Activated CD8-positive, alpha-beta T cell treated with anti-CD3 and anti-CD28 coated beads for 36 hours (primary cell): ENCODE measurements around the gene ACTR6. TPM values are rescaled to one million over a fixed set of nuclear protein-coding genes. Genes with fewer than 3 reads are reported as not detected.
A peak's percentile ranks its signal among the peaks of the same experiment; 100 is the strongest.
"Not testable (repeated sequence)": the region's sequence is repeated elsewhere in the genome, so short reads cannot be mapped to it uniquely, and the experiment has no call there.

Experiments used
- ATAC-seq: fragments of 200-7000 bp; cut with Tn5 transposase; one replicate; pipeline ENCODE4 v1.10.0; 2021; ENCODE audit warnings: mild to moderate bottlenecking, moderate library complexity
- CTCF ChIA-PET: fragments of 350-600 bp; sonication (Branson Sonifier 250); formaldehyde crosslinking; loops from one replicate; lab custom pipeline; 2021; ENCODE audit warnings: antibody characterized with exemption; lab: Charles Lee
- POLR2A ChIA-PET: fragments of 350-600 bp; sonication (Branson Sonifier 250); formaldehyde crosslinking; loops from one replicate; lab custom pipeline; 2021; ENCODE audit warnings: antibody characterized with exemption; lab: Charles Lee
- DNase-seq: peaks from one replicate; pipeline ENCODE4 v3.0.0-alpha.2; 2020
- H3K27ac Mint-ChIP-seq: one replicate; pipeline ENCODE4 v1.8.0; 2021; ENCODE audit warnings: mild to moderate bottlenecking, mixed read lengths
- H3K27me3 Mint-ChIP-seq: one replicate; pipeline ENCODE4 v1.8.0; 2021; ENCODE audit warnings: mixed read lengths
- H3K36me3 Mint-ChIP-seq: one replicate; pipeline ENCODE4 v1.8.0; 2021; ENCODE audit warnings: low read depth, mixed read lengths
- H3K4me1 Mint-ChIP-seq: one replicate; pipeline ENCODE4 v1.8.0; 2021; ENCODE audit warnings: low read depth, mixed read lengths
- H3K4me3 Mint-ChIP-seq: one replicate; pipeline ENCODE4 v1.8.0; 2021; ENCODE audit warnings: mild to moderate bottlenecking, moderate library complexity, mixed read lengths
- H3K9me3 Mint-ChIP-seq: one replicate; pipeline ENCODE4 v1.8.0; 2021; ENCODE audit warnings: mixed read lengths
- CTCF ChIP-seq: fragments of 200-600 bp; IDR thresholded peaks from one replicate; pipeline ENCODE4 v1.8.0; 2022; ENCODE audit warnings: antibody characterized with exemption, mild to moderate bottlenecking
- intact Hi-C: fragments of 100-400 bp; cut with micrococcal nuclease; formaldehyde crosslinking; loops from one replicate; pipeline ENCODE4 v1.10.0; 2022
- total RNA-seq, 2 experiments: library from RNA; stranded (reverse); gene quantifications; one replicate each; pipeline ENCODE4 v1.2.3, GENCODE V29; 2021

ACTR6 gene
- total RNA-seq, 2 experiments from 2014 or later: 26.3 to 30.9 TPM

DNA sequence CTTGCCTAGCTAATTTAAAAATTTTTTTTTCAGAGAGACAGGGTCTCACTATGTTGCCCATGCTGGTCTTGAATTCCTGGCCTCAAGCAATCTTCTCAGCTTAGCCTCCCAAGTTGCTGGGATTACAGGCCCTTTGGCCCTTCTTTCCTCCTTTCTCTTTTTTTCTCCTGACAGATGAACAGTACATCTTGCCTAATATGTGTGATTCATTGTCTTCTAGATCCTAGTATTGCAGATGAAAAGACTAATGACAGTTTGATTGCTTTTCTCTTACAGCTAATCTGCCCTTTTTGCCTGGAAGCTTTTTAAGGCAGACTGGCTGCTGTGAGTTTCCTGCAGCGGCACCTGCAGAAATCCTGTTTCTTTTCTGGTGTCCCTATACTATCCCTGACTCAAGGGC lies 54.3 kb downstream of the ACTR6 start:
- Mint-ChIP-seq H3K36me3 (peaks cover 2% of the 10 kb centered on the region), H3K4me3 (no peak overlapping the region), H3K9me3 (no peaks in the 10 kb centered on the region), H3K27ac (no peak overlapping the region), H3K4me1 (no peaks in the 10 kb centered on the region), H3K27me3 (no peaks in the 10 kb centered on the region)
- intact Hi-C loops: no loop called here
- POLR2A ChIA-PET: no interaction called here
- TF ChIP-seq CTCF: no peak
- ATAC-seq (no peak), DNase-seq (no peak)
- CTCF ChIA-PET: interaction anchor here (1.2 to 1.5 kb wide), 2 partner anchors 13 to 100 kb away, joined by 3 to 5 read pairs; no protein-coding TSS in a partner anchor

- no peaks in the 10 kb centered on the region for H3K4me1 Mint-ChIP-seq
- no peak overlapping the region for H3K4me3 Mint-ChIP-seq
- DNase-seq: no peak
- no peaks in the 10 kb centered on the region for H3K9me3 Mint-ChIP-seq
- ChIA-PET CTCF (no interaction called here), POLR2A (no interaction called here)
- no peaks in the 10 kb centered on the region for H3K36me3 Mint-ChIP-seq
- TF ChIP-seq CTCF: no peak
- ATAC-seq: no peak
- intact Hi-C loops: no loop called here
- no peaks in the 10 kb centered on the region for H3K27me3 Mint-ChIP-seq
- H3K27ac Mint-ChIP-seq: no peak overlapping the region
Measured at GRCh38 chr12:100258127-100258526, 57.5 kb downstream of the ACTR6 start.

GRCh38 chr12:100263131-100263530 lies 62.5 kb downstream of the ACTR6 start:
- Mint-ChIP-seq H3K27me3 (no peaks in the 10 kb centered on the region), H3K4me3 (no peak overlapping the region), H3K9me3 (no peaks in the 10 kb centered on the region), H3K27ac (no peak overlapping the region), H3K36me3 (peaks cover 1% of the 10 kb centered on the region), H3K4me1 (peaks cover 2% of the 10 kb centered on the region)
- intact Hi-C loops: no loop called here
- DNase-seq (no peak), ATAC-seq (no peak)
- CTCF ChIA-PET: no interaction called here
- POLR2A ChIA-PET: interaction anchor here (1.1 kb wide), 1 partner anchor 14 kb away, joined by 3 read pairs; no protein-coding TSS in a partner anchor
- TF ChIP-seq CTCF: no peak

DNA sequence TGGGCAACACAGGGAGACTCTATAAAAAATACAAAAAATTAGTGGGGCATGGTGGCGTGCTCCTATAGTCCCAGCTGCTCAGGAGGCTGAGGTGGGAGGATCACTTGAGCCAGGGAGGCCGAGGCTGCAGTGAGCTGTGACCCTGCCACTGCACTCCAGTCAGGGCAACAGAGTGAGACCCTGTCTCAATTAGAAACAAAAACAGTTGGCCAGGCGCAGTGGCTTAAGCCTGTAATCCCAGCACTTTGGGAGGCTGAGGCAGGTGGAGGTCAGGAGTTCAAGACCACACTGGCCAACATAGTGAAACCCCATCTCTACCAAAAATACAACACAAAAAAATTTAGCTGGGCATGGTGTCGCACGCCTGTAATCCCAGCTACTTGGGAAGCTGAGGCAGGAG lies 64.5 kb downstream of the ACTR6 start:
- intact Hi-C loops: loop anchor here (5.0 kb wide), 1 partner anchor 63 kb away; the partner anchor contains the start of gene ACTR6
- H3K27me3 Mint-ChIP-seq, CTCF ChIA-PET, ATAC-seq, H3K9me3 Mint-ChIP-seq, DNase-seq, H3K36me3 Mint-ChIP-seq, H3K4me3 Mint-ChIP-seq, H3K27ac Mint-ChIP-seq: not testable (repeated sequence)
- H3K4me1 Mint-ChIP-seq: peaks cover 14% of the 10 kb centered on the region
- POLR2A ChIA-PET: interaction anchor here (1.3 kb wide), 1 partner anchor 65 kb away, joined by 6 read pairs; the partner anchor contains the start of gene ACTR6

- DNase-seq: no peak
- no peak for ATAC-seq
- Mint-ChIP-seq H3K27me3 (no peaks in the 10 kb centered on the region), H3K27ac (peak overlapping the region; percentile 98), H3K4me1 (peaks cover 18% of the 10 kb centered on the region), H3K9me3 (no peaks in the 10 kb centered on the region), H3K4me3 (peak overlapping the region; percentile 86), H3K36me3 (peaks cover 4% of the 10 kb centered on the region)
- CTCF ChIA-PET: interaction anchor here (1.2 kb wide), 1 partner anchor 111 kb away, joined by 4 read pairs; no protein-coding TSS in a partner anchor
- intact Hi-C loops: loop anchor here (5.0 kb wide), 1 partner anchor 64 kb away; the partner anchor contains the start of gene ACTR6
- POLR2A ChIA-PET: interaction anchor here (1.3 kb wide), 1 partner anchor 66 kb away, joined by 6 read pairs; the partner anchor contains the start of gene ACTR6
- TF ChIP-seq CTCF: no peak
Measured at GRCh38 chr12:100265732-100266584, 65.3 kb downstream of the ACTR6 start.
